Measurements from ENCODE around the gene KRT74. TPM values are rescaled to one million over a fixed set of nuclear protein-coding genes. Genes with fewer than 3 reads are reported as not detected.
"Not testable (repeated sequence)": the region's sequence is repeated elsewhere in the genome, so short reads cannot be mapped to it uniquely, and the experiment has no call there.

The KRT74 gene
- total RNA-seq, 1 experiment from 2014 or later: not detected

DNA sequence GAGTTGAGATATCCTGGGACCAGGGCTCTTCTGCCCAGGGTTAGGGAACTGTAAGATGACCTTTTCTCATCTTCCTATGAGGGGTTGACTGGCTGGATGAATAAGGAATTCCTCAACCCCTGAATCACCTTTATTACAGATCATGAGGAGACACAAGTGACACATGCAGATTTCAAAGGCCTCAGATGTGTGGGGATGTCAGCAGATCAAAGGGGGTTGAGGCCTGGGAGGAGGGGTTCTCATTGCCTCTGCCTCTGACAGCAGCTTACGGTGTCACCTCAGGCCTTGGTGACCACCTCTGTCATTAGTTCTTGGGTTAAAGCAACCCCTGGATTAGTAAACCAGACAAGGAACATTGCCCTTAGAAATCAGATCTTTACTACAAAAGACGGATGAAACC, 29.7 kb upstream of the KRT74 start:
- no peak for DNase-seq (ENCODE audit: low spot score)

DNA sequence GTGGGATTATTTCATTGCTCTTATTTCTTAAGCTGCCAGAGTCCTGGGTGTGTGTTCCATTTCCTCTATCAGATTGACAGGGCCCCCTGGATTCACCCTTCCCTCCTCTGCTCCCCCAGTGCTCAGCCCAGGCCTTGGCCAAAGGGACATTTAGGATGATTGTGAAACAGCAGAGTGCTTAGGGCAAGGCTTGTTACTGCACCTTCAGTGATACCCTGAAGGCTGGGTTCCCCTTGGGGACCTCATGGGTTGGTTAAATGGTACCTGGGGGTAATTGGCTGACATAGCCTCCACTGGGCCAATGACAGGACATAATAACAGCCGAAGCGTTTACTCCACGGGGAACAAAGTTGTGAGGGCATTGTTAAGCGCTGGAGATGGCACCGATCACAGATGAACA, 28.9 kb upstream of the KRT74 start:
- no peak for DNase-seq (ENCODE audit: low spot score)

DNA sequence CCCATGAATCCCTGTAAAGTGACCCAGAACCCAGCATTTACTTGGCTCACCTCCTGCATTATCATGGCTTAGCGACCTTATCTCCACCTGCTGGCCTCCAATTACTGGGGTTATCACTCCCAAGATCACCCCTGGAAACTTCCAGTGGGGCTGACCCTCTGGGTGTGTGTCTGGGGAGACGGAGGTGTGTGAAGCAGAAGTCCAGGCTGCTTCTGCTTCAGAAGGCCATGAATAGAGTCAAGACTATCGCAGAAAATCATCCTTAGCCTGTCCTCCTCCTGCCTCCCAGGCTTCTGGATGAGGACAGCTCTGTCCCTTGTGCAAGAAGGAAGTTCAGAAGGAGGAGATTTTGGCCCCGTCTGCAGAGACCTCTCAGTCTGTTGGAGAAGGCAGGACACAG, 28.0 kb upstream of the KRT74 start:
- DNase-seq (ENCODE audit: low spot score): no peak

DNA sequence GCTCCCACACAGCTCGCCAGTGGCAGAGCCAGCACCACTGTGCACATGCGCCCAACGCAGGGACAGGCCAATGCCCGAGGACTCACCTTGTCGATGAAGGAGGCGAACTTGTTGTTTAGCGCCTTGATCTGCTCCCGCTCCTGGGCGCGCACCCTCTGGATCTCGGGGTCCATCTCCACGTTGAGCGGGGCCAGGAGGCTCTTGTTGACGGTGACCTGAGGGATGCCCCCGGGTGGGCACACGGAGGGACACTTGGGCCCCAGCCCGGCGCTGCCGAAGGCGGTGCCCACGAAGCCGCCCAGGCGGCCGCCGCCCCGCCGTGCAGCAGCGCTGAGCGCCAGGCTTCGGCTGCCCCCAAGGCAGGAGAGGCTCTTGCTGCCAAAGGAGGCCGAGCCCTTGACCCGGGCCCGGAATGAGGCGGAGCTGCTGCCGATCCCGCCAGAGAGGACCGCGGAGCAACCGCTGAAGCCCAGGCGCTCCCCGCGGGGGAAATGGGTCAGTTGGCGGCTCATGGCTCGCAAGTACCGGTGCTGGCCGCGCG, 27.4 kb upstream of the KRT74 start, which contains the start of gene KRT72:
Gene KRT72, minus strand, starts transcription at position 523 of the 541 bp plus-strand sequence. Its CDS starts 11 bp downstream, at position 512.
- DNase-seq (ENCODE audit: low spot score): no peak

GRCh38 chr12:52600475-52600874, 26.8 kb upstream of the KRT74 start:
- DNase-seq (ENCODE audit: low spot score): no peak

DNA sequence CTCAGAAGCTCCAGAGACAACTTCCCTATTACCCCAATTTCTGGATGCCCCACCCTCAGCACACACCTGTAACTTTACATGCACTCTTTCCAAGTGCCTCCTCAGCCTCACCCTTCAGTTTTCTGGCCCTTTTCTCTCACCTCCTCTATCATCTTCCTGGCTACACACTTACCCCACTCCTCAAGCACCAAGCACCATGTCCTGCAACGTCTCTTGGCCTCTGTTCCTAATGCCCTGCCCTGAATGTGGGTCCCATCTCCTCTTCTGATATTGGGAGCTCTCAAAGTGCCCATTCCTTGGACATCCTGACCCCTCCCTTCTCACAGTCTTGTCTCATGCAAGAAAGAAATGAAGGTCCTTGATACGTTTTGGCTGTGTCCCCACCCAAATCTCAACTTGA, 26.4 kb upstream of the KRT74 start:
- no peak for DNase-seq (ENCODE audit: low spot score)

GRCh38 chr12:52598966-52599365, 25.3 kb upstream of the KRT74 start:
- no peak for DNase-seq (ENCODE audit: low spot score)

DNA sequence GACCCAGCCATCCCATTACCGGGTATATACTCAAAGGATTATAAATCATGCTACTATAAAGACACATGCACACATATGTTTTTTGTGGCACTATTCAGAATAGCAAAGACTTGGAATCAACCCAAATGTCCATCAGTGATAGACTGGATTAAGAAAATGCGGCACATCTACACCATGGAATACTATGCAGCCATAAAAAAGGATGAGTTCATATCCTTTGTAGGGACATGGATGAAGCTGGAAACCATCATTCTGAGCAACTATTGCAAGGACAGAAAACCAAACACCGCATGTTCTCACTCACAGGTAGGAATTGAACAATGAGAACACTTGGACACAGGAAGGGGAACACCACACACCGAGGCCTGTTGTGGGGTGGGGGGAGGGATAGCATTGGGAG, 20.6 kb upstream of the KRT74 start:
- DNase-seq (ENCODE audit: low spot score): not testable (repeated sequence)

GRCh38 chr12:52591521-52591920, 17.9 kb upstream of the KRT74 start:
- no peak for DNase-seq (ENCODE audit: low spot score)

GRCh38 chr12:52590021-52590420, 16.4 kb upstream of the KRT74 start:
- DNase-seq (ENCODE audit: low spot score): no peak

- no peak for DNase-seq (ENCODE audit: low spot score)
Observed at GRCh38 chr12:52587563-52587962, 13.9 kb upstream of the KRT74 start.

GRCh38 chr12:52585946-52586345, 12.3 kb upstream of the KRT74 start:
- DNase-seq (ENCODE audit: low spot score): no peak

DNA sequence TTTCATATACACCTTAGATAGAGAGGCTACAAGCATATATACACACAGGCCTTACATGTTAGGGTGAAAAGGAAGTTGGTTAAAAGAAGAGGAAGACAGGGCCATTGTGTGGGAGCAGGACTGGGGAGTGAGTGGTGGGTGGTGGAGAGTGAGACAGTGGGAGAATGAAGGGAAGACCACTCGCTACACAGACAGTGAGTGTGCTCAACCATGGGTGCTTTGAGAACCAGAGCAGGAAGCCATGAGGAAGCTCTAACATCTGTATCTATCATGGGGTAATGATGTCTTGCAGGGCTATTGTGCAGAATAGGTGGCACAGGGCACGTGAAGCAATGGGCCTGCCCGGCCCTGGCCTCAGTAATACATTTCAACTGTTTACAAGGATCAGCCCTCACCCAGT, 11.4 kb upstream of the KRT74 start:
- no peak for DNase-seq (ENCODE audit: low spot score)

DNA sequence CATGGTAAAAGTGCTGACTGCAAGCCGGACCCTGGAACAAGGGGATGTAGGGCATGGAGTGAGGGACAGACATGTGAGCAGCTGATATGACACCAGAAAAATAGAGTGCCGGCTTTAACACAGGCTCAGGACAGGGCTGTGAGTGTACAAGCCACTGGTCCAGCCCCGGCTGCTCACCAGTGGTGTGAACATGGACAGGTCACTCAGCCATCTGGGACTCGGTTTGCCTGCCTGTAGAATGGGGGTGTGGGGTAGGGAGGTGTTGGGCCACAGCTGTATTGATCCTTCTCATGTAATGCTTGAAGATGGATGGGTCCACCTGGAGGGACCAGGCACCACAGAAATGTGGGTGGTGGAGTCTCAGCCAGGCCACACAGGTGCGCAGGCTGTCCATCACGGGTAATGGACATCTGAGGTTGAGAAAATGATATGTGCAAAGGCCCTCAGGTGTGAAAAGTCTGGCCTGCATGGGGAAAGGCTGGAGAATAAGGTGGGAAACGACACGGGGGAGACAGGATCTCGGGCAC, 10.6 kb upstream of the KRT74 start:
- no peak for DNase-seq (ENCODE audit: low spot score)

DNA sequence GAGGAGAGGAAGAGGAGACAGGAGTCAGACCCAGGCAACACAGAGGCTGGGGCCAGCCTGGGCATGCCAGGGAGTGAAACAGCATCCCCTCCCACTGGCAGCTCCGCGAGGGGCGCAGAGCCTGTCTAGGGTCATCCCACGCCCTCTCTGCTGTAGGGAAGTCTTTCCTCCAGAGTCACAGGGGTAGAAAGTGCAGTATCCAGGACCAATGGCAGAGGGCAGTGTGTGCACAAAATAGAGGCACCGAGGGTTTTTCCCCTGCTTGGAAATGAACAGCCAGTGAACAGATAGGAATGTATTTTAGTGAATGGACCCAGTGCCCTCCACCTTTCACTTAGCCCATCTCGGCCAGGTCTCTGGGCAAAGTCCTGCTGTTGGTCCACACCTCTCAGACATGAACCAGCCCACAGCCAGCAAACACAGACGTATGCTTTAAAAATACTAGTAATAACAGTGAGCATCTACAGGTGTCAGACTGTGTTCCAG, 9.4 kb upstream of the KRT74 start:
- DNase-seq (ENCODE audit: low spot score): peak; percentile 68

DNA sequence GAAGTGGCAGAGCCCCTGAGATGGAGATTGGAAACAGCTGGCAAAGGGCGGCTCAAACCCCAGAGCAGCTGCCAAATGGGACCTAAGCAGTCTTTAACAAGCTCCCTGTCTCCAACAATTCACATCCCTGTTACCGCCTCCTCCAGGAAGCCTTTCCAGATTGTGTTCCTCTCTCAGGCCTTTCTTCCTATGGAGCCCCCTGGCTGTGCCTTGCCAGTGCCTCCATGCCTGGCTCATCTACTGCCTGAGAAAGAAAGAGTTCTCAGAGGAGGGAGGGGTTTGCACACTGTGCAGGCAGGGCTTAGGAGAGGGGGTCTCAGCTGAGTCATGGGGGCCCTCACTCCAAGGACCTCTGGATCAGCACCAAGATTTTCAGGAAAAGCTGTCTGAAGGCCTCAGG, 8.8 kb upstream of the KRT74 start:
- DNase-seq (ENCODE audit: low spot score): no peak

DNA sequence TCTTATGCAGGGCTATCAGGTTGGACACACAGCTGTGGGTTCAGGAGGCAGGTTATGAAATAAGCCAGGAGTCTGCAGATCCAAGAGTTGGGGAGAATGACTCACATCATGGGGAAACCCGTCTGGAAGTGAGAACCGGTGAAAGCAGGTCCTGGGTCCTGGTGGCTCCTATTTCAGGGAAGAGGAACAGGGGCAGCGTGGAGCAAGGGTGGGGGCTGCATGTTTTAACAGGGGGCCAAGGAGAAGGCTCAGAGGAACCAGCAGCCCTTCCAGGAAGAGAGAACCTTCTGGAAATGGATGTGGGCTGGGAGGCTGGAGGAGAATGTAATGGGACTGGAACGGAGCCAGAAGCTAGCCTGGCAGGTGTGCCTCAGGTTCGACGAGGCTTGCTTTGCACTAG, 7.8 kb upstream of the KRT74 start:
- no peak for DNase-seq (ENCODE audit: low spot score)

DNA sequence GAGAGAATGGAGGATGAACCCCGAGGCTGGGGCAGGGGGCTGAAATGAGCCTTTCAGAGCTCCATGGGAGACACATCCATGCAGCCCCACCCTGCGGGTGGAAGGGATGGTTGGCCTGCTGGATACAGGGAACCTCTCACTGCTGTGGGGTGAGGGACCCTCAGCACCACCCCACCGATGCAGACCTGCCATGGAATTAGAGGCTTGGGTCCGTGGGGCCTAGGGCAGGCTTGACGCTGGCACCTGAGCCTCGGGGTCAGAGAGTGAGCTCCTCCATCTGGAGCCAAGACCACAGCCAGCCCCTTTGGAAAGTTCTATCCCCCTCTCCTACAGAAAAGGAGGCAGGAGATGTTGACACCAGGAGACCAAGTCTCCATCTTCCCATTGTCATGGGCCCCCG, 7.4 kb upstream of the KRT74 start:
- no peak for DNase-seq (ENCODE audit: low spot score)

DNA sequence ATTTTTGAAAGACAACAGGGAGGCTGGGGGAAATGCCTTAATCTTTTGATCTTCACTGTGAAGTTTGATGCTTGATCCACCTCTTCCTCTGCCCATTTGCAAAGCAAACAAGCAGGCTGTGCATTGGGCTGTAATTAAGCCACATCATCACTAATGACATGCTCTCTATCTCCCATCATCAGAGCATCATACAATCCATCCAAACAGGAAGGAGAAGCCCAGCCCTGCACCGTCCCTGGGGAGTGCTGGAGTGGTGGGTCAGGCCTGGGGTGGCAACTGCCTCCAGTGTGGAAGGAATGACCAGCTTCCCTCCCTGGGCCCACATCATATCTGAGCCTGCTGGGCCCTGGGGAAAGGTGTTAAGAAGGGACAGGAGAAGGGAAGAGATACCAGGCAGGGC, 6.9 kb upstream of the KRT74 start:
- DNase-seq (ENCODE audit: low spot score): no peak

DNA sequence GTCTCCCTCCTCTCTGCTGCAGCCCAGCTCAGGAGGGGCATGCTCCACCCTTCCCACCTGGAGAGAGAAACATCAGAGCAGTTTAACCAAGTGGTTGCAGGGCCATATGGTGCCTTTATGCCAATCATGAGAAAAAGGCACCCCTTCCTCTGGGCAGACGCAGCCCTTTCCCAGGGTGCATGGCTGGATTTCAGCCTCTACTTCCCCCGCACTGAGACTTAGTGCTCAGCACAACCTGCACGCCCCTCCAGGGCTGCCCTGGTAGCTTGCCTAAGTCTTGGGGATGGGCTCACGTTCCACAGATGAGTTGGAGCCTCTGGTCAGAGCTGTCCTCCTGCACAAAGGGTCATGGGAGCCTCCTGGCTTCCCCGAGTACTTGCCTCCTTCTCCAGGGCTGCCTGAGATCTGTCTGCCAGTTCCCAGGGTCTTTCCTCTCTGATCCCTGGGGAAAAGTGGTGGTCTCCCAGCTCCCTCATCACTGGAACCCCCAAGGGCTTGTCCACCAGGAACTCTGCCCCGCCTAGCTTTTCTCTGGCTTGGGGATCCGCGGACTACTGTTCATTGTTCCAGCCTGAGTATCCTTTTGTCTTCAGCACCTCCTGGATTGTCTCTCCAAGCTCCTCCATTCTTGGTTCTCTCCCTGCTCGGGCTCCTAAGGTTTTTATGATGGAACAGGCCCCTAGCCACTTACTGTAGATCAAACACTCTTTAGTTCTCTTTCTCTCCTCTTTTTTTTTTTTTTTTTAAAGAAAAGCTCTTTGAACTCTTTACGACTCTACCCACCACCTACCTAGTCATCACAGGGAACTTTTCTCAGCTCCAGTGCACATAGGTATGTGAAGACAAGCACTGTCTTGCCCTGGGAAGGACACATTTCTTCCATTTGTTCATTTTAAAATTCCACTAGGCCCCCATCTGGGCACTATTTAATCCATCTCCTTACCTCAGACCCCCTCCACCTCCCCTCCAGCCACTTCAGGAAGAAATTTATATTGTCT, 6.1 kb upstream of the KRT74 start:
- no peak for DNase-seq (ENCODE audit: low spot score)

DNA sequence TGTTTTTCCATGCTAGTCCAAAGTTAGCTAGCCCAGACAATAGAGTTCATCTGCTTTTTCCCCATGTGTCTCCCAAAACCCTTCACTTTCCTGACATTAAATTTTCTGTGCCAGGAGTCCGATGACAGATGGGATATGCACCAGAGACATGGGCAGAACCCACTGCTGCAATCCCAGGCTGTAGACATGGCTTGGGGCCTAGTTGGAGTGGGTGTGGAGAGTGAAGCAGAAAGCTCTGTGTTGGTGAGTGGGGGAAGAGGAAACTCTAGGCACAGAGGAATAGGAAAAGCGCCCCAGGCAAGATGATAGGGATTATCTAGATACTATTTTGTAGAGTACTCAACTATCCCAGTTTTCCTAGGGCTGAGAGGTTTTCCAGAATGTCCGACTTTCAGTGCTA, 4.8 kb upstream of the KRT74 start:
- no peak for DNase-seq (ENCODE audit: low spot score)

GRCh38 chr12:52577316-52577715, 3.7 kb upstream of the KRT74 start:
- DNase-seq (ENCODE audit: low spot score): no peak

DNA sequence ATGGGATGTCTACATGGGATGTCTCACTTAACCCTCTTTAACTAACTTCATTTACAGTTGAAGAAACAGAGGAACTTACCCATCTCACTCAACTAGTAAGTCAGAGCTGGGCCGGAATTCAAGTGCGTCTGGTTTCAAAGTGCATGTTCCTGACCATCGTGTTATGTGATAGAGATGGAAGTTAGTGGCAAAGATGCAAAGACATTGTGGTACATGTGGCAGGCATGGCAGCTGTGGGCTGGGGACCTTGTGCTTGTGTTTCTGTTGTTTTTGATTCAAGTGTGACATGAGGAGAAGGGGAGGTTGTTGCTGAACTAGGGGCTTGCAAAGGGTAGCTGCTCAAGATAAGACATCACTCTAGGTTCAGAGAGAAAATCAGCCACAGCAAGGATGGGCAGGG, 2.3 kb upstream of the KRT74 start:
- DNase-seq (ENCODE audit: low spot score): no peak

All from HT-29 (cell line).